T-helper 2 cell (primary cell): ENCODE results near the gene SYP.
"Not testable (repeated sequence)": the region's sequence is repeated elsewhere in the genome, so short reads cannot be mapped to it uniquely, and the experiment has no call there.

ENCODE experiments used
- DNase-seq, 5 experiments: peaks; one replicate each; pipeline versions ENCODE4 v3.0.0 to v3.0.0-alpha.2; 2012 to 2022

SYP gene

GRCh38 chrX:49166914-49167739, 32.9 kb downstream of the SYP start:
- peak in 4 of 5 experiments; percentile 25 to 85 (median 66) for DNase-seq

GRCh38 chrX:49165901-49166881, 33.8 kb downstream of the SYP start:
- DNase-seq, result peak; percentile 28 to 89 (median 62)

GRCh38 chrX:49164589-49165360, 35.2 kb downstream of the SYP start:
- DNase-seq, result no peak

- DNase-seq, result peak; percentile 61 to 86 (median 72)
These were observed 36.2 kb downstream of the SYP start for GRCh38 chrX:49163555-49164419.

- no peak for DNase-seq
These were observed 37.4 kb downstream of the SYP start, which contains the start of gene MAGIX for GRCh38 chrX:49162620-49163019. Gene MAGIX (plus strand): TSS chrX:49162758. CDS start chrX:49162890, 132 bp downstream.

GRCh38 chrX:49161632-49162031, 38.4 kb downstream of the SYP start:
- no peak for DNase-seq

GRCh38 chrX:49160908-49161307, 39.1 kb downstream of the SYP start:
- no peak for DNase-seq

- DNase-seq, result no peak
These were observed 42.8 kb downstream of the SYP start for GRCh38 chrX:49157194-49157593.

- peak; percentile 65 to 87 (median 79) for DNase-seq
These were observed 43.8 kb downstream of the SYP start for GRCh38 chrX:49155900-49156837.

- DNase-seq, result peak in 2 of 5 experiments; percentile 25 to 78
These were observed 44.6 kb downstream of the SYP start for GRCh38 chrX:49155243-49155899.

GRCh38 chrX:49153467-49153866, 46.5 kb downstream of the SYP start:
- DNase-seq, result no peak

GRCh38 chrX:49149291-49149690, 50.7 kb downstream of the SYP start:
- not testable (repeated sequence) for DNase-seq

- DNase-seq, result not testable (repeated sequence)
These were observed 51.4 kb downstream of the SYP start for GRCh38 chrX:49148390-49149100.

GRCh38 chrX:49147936-49148335, 52.1 kb downstream of the SYP start:
- DNase-seq, result no peak

GRCh38 chrX:49147282-49147681, 52.7 kb downstream of the SYP start:
- no peak for DNase-seq

GRCh38 chrX:49143154-49143553, 56.8 kb downstream of the SYP start:
- not testable (repeated sequence) for DNase-seq

- DNase-seq, result peak in 1 of 5 experiments; percentile 32
These were observed 57.7 kb downstream of the SYP start for GRCh38 chrX:49142264-49142663.

GRCh38 chrX:49139713-49140112, 60.3 kb downstream of the SYP start:
- DNase-seq, result peak in 1 of 5 experiments; percentile 13
